ENCODE measurements around the gene STK32B. TPM values are rescaled to one million over a fixed set of nuclear protein-coding genes. Genes with fewer than 3 reads are reported as not detected.

STK32B gene
- total and polyA plus RNA-seq, 5 donors from 2014 or later, result not detected

GRCh38 chr4:5389756-5390310, 338.6 kb downstream of the STK32B start:
- H3K4me1 ChIP-seq (ENCODE audit: control insufficient read depth, insufficient read depth, low read length, poor library complexity, severe bottlenecking), result no peaks in the 10 kb centered on the region
- no peaks in the 10 kb centered on the region for H3K27me3 ChIP-seq (ENCODE audit: control insufficient read depth, insufficient read depth, low read length)
- Mint-ChIP-seq H3K36me3 (no peaks in the 10 kb centered on the region), H3K4me1 (no peaks in the 10 kb centered on the region), H3K4me3 (no peak overlapping the region), H3K9me3 (peaks cover 0 to 4% (median 1%) of the 10 kb centered on the region in 7 donors), H3K27me3 (peaks cover 5% of the 10 kb centered on the region), H3K27ac (no peak overlapping the region)
- DNase-seq (no peak), ATAC-seq (ENCODE audit: low read depth in 2 of 2) (no peak)
- H3K9me3 ChIP-seq (ENCODE audit: control insufficient read depth in 2 of 2, low read length in 2 of 2), result no peaks in the 10 kb centered on the region
- H3K36me3 ChIP-seq (ENCODE audit: control insufficient read depth, insufficient read depth, low read length), result no peaks in the 10 kb centered on the region
- no peak overlapping the region for H3K4me3 ChIP-seq (ENCODE audit: low read depth, low read length)
- no peak overlapping the region for H3K27ac ChIP-seq (ENCODE audit: insufficient read depth, low read length, poor library complexity, severe bottlenecking)

GRCh38 chr4:5391492-5391891, 340.2 kb downstream of the STK32B start:
- Histone ChIP-seq H3K27ac (ENCODE audit: insufficient read depth, low read length, poor library complexity, severe bottlenecking) (no peak overlapping the region), H3K4me1 (ENCODE audit: control insufficient read depth, insufficient read depth, low read length, poor library complexity, severe bottlenecking) (no peaks in the 10 kb centered on the region), H3K4me3 (ENCODE audit: low read depth, low read length) (no peak overlapping the region), H3K27me3 (ENCODE audit: control insufficient read depth, insufficient read depth, low read length) (no peaks in the 10 kb centered on the region), H3K36me3 (ENCODE audit: control insufficient read depth, insufficient read depth, low read length) (no peaks in the 10 kb centered on the region), H3K9me3 (ENCODE audit: control insufficient read depth in 2 of 2, low read length in 2 of 2) (no peaks in the 10 kb centered on the region)
- H3K9me3 Mint-ChIP-seq, result peaks cover 0 to 4% (median 0%) of the 10 kb centered on the region in 7 donors
- H3K36me3 Mint-ChIP-seq, result no peaks in the 10 kb centered on the region
- no peaks in the 10 kb centered on the region for H3K4me1 Mint-ChIP-seq
- H3K27me3 Mint-ChIP-seq, result peaks cover 5% of the 10 kb centered on the region
- DNase-seq (no peak), ATAC-seq (ENCODE audit: low read depth in 2 of 2) (no peak)
- no peak overlapping the region for H3K27ac Mint-ChIP-seq
- H3K4me3 Mint-ChIP-seq, result no peak overlapping the region

- Histone ChIP-seq H3K27me3 (ENCODE audit: control insufficient read depth, insufficient read depth, low read length) (no peaks in the 10 kb centered on the region), H3K4me3 (ENCODE audit: low read depth, low read length) (no peak overlapping the region), H3K36me3 (ENCODE audit: control insufficient read depth, insufficient read depth, low read length) (no peaks in the 10 kb centered on the region), H3K4me1 (ENCODE audit: control insufficient read depth, insufficient read depth, low read length, poor library complexity, severe bottlenecking) (no peaks in the 10 kb centered on the region), H3K9me3 (ENCODE audit: control insufficient read depth in 2 of 2, low read length in 2 of 2) (no peaks in the 10 kb centered on the region), H3K27ac (ENCODE audit: insufficient read depth, low read length, poor library complexity, severe bottlenecking) (no peak overlapping the region)
- no peak for ATAC-seq (ENCODE audit: low read depth in 2 of 2)
- no peak for DNase-seq
- Mint-ChIP-seq H3K27me3 (peaks cover 5% of the 10 kb centered on the region), H3K27ac (no peak overlapping the region), H3K36me3 (no peaks in the 10 kb centered on the region), H3K9me3 (peaks cover 0 to 2% (median 0%) of the 10 kb centered on the region in 7 donors), H3K4me1 (no peaks in the 10 kb centered on the region), H3K4me3 (no peak overlapping the region)
These were observed 342.7 kb downstream of the STK32B start for GRCh38 chr4:5393911-5394513.

GRCh38 chr4:5395781-5396180, 344.5 kb downstream of the STK32B start:
- Mint-ChIP-seq H3K4me1 (no peaks in the 10 kb centered on the region), H3K27me3 (peaks cover 5% of the 10 kb centered on the region), H3K27ac (no peak overlapping the region), H3K4me3 (no peak overlapping the region), H3K9me3 (peaks cover 0 to 3% (median 0%) of the 10 kb centered on the region in 7 donors), H3K36me3 (no peaks in the 10 kb centered on the region)
- ATAC-seq (ENCODE audit: low read depth in 2 of 2), result no peak
- no peaks in the 10 kb centered on the region for H3K9me3 ChIP-seq (ENCODE audit: control insufficient read depth in 2 of 2, low read length in 2 of 2)
- no peak overlapping the region for H3K4me3 ChIP-seq (ENCODE audit: low read depth, low read length)
- no peaks in the 10 kb centered on the region for H3K4me1 ChIP-seq (ENCODE audit: control insufficient read depth, insufficient read depth, low read length, poor library complexity, severe bottlenecking)
- H3K27me3 ChIP-seq (ENCODE audit: control insufficient read depth, insufficient read depth, low read length), result no peaks in the 10 kb centered on the region
- no peaks in the 10 kb centered on the region for H3K36me3 ChIP-seq (ENCODE audit: control insufficient read depth, insufficient read depth, low read length)
- no peak for DNase-seq
- H3K27ac ChIP-seq (ENCODE audit: insufficient read depth, low read length, poor library complexity, severe bottlenecking), result no peak overlapping the region

GRCh38 chr4:5398056-5398455, 346.8 kb downstream of the STK32B start:
- H3K4me1 ChIP-seq (ENCODE audit: control insufficient read depth, insufficient read depth, low read length, poor library complexity, severe bottlenecking), result no peaks in the 10 kb centered on the region
- no peak overlapping the region for H3K27ac ChIP-seq (ENCODE audit: insufficient read depth, low read length, poor library complexity, severe bottlenecking)
- no peaks in the 10 kb centered on the region for H3K36me3 Mint-ChIP-seq
- H3K27ac Mint-ChIP-seq, result no peak overlapping the region
- H3K36me3 ChIP-seq (ENCODE audit: control insufficient read depth, insufficient read depth, low read length), result no peaks in the 10 kb centered on the region
- no peak overlapping the region for H3K4me3 ChIP-seq (ENCODE audit: low read depth, low read length)
- no peaks in the 10 kb centered on the region for H3K9me3 ChIP-seq (ENCODE audit: control insufficient read depth in 2 of 2, low read length in 2 of 2)
- peaks cover 0 to 1% (median 0%) of the 10 kb centered on the region in 7 donors for H3K9me3 Mint-ChIP-seq
- no peaks in the 10 kb centered on the region for H3K27me3 ChIP-seq (ENCODE audit: control insufficient read depth, insufficient read depth, low read length)
- no peaks in the 10 kb centered on the region for H3K4me1 Mint-ChIP-seq
- DNase-seq (no peak), ATAC-seq (ENCODE audit: low read depth in 2 of 2) (no peak)
- peaks cover 3% of the 10 kb centered on the region for H3K27me3 Mint-ChIP-seq
- no peak overlapping the region for H3K4me3 Mint-ChIP-seq

- Mint-ChIP-seq H3K27me3 (no peaks in the 10 kb centered on the region), H3K27ac (no peak overlapping the region), H3K36me3 (no peaks in the 10 kb centered on the region), H3K4me1 (no peaks in the 10 kb centered on the region), H3K4me3 (no peak overlapping the region), H3K9me3 (peaks cover 0 to 5% (median 3%) of the 10 kb centered on the region in 7 donors)
- DNase-seq (no peak), ATAC-seq (ENCODE audit: low read depth in 2 of 2) (no peak)
- H3K36me3 ChIP-seq (ENCODE audit: control insufficient read depth, insufficient read depth, low read length), result no peaks in the 10 kb centered on the region
- no peak overlapping the region for H3K27ac ChIP-seq (ENCODE audit: insufficient read depth, low read length, poor library complexity, severe bottlenecking)
- H3K27me3 ChIP-seq (ENCODE audit: control insufficient read depth, insufficient read depth, low read length), result no peaks in the 10 kb centered on the region
- H3K4me1 ChIP-seq (ENCODE audit: control insufficient read depth, insufficient read depth, low read length, poor library complexity, severe bottlenecking), result no peaks in the 10 kb centered on the region
- no peaks in the 10 kb centered on the region for H3K9me3 ChIP-seq (ENCODE audit: control insufficient read depth in 2 of 2, low read length in 2 of 2)
- H3K4me3 ChIP-seq (ENCODE audit: low read depth, low read length), result no peak overlapping the region
These were observed 347.8 kb downstream of the STK32B start for GRCh38 chr4:5399124-5399523.

- peaks cover 0 to 5% (median 3%) of the 10 kb centered on the region in 7 donors for H3K9me3 Mint-ChIP-seq
- no peaks in the 10 kb centered on the region for H3K27me3 Mint-ChIP-seq
- H3K36me3 Mint-ChIP-seq, result no peaks in the 10 kb centered on the region
- H3K27ac ChIP-seq (ENCODE audit: insufficient read depth, low read length, poor library complexity, severe bottlenecking), result no peak overlapping the region
- DNase-seq (no peak), ATAC-seq (ENCODE audit: low read depth in 2 of 2) (no peak)
- H3K4me1 ChIP-seq (ENCODE audit: control insufficient read depth, insufficient read depth, low read length, poor library complexity, severe bottlenecking), result no peaks in the 10 kb centered on the region
- no peak overlapping the region for H3K4me3 ChIP-seq (ENCODE audit: low read depth, low read length)
- H3K4me1 Mint-ChIP-seq, result no peaks in the 10 kb centered on the region
- H3K36me3 ChIP-seq (ENCODE audit: control insufficient read depth, insufficient read depth, low read length), result no peaks in the 10 kb centered on the region
- no peaks in the 10 kb centered on the region for H3K9me3 ChIP-seq (ENCODE audit: control insufficient read depth in 2 of 2, low read length in 2 of 2)
- no peak overlapping the region for H3K4me3 Mint-ChIP-seq
- no peak overlapping the region for H3K27ac Mint-ChIP-seq
- H3K27me3 ChIP-seq (ENCODE audit: control insufficient read depth, insufficient read depth, low read length), result no peaks in the 10 kb centered on the region
These were observed 348.6 kb downstream of the STK32B start for GRCh38 chr4:5399790-5400421.

All from CD4-positive, CD25-positive, alpha-beta regulatory T cell (primary cell).